HG03521 (cell line): Measurements from ENCODE around the gene C10orf67.
A peak's percentile ranks its signal among the peaks of the same experiment; 100 is the strongest.
"Not testable (repeated sequence)": the region's sequence is repeated elsewhere in the genome, so short reads cannot be mapped to it uniquely, and the experiment has no call there.

Source experiments
- ATAC-seq: cut with Tn5 transposase; IDR thresholded peaks from one replicate; pipeline ENCODE4 v1.9.1; 2021; ENCODE audit warnings: mild to moderate bottlenecking, moderate library complexity; ENCODE audit not compliant: unreplicated experiment

C10orf67 gene

GRCh38 chr10:23344241-23344841, at the start of gene C10orf67:
Gene C10orf67, minus strand, starts transcription at chr10:23344797. Its CDS starts 23 bp downstream, at chr10:23344774.
- ATAC-seq: no peak

- no peak for ATAC-seq
These were observed 47.2 kb upstream of the C10orf67 start for GRCh38 chr10:23391821-23392220.

GRCh38 chr10:23390809-23391208, 46.2 kb upstream of the C10orf67 start:
- ATAC-seq: no peak

- ATAC-seq: not testable (repeated sequence)
These were observed 45.8 kb upstream of the C10orf67 start for GRCh38 chr10:23390408-23390807.

GRCh38 chr10:23387516-23387915, 42.9 kb upstream of the C10orf67 start:
- ATAC-seq: not testable (repeated sequence)

- no peak for ATAC-seq
These were observed 41.5 kb upstream of the C10orf67 start for GRCh38 chr10:23386052-23386451.

- ATAC-seq: no peak
These were observed 39.8 kb upstream of the C10orf67 start for GRCh38 chr10:23384364-23384763.

- ATAC-seq: no peak
These were observed 39.0 kb upstream of the C10orf67 start for GRCh38 chr10:23383637-23384036.

GRCh38 chr10:23381298-23382040, 36.9 kb upstream of the C10orf67 start:
- ATAC-seq: no peak

GRCh38 chr10:23379686-23380085, 35.1 kb upstream of the C10orf67 start:
- no peak for ATAC-seq

GRCh38 chr10:23376229-23376655, 31.6 kb upstream of the C10orf67 start:
- no peak for ATAC-seq

GRCh38 chr10:23375366-23375765, 30.8 kb upstream of the C10orf67 start:
- no peak for ATAC-seq

GRCh38 chr10:23373156-23373555, 28.6 kb upstream of the C10orf67 start:
- ATAC-seq: no peak

- ATAC-seq: no peak
These were observed 26.5 kb upstream of the C10orf67 start for GRCh38 chr10:23371073-23371472.

GRCh38 chr10:23370106-23370505, 25.5 kb upstream of the C10orf67 start:
- ATAC-seq: no peak

- peak; percentile 71 for ATAC-seq
These were observed 24.4 kb upstream of the C10orf67 start for GRCh38 chr10:23368816-23369640.

- ATAC-seq: no peak
These were observed 23.4 kb upstream of the C10orf67 start for GRCh38 chr10:23367896-23368595.

- peak; percentile 40 for ATAC-seq
These were observed 20.9 kb upstream of the C10orf67 start for GRCh38 chr10:23365417-23366030.

- no peak for ATAC-seq
These were observed 19.8 kb upstream of the C10orf67 start for GRCh38 chr10:23364378-23364777.

GRCh38 chr10:23363793-23364135, 19.2 kb upstream of the C10orf67 start:
- no peak for ATAC-seq
